Endothelial cell of umbilical vein (primary cell): Measurements from ENCODE around the gene PRKCZ. TPM values are rescaled to one million over a fixed set of nuclear protein-coding genes. Genes with fewer than 3 reads are reported as not detected.

ENCODE experiments used
- BruUV-seq: library from RNA; stranded (reverse); fragments of 400-500 nt; replicated peaks from 2 replicates; lab custom pipeline; 2021; lab: Mats Ljungman, UMichigan
- CTCF ChIA-PET: fragments of 300-600, 350-600 bp; sonication (Branson Sonifier 250); formaldehyde crosslinking; loops from one replicate; lab custom pipeline; 2021; ENCODE audit warnings: antibody characterized with exemption, inconsistent platforms; lab: Charles Lee
- POLR2A ChIA-PET: fragments of 300-600, 350-600 bp; sonication (Branson Sonifier 250); formaldehyde crosslinking; loops from one replicate; lab custom pipeline; 2021; ENCODE audit warnings: antibody characterized with exemption, inconsistent platforms; lab: Charles Lee
- DNase-seq: peaks from one replicate; pipeline ENCODE4 v3.0.0-alpha.2; 2011; ENCODE audit warnings: low read depth, low spot score
- FAIRE-seq: peaks from 2 replicates; lab custom pipeline; 2011; peaks lifted over from hg19 to GRCh38; lab: Jason Lieb, UNC
- H2AFZ ChIP-seq: 2 replicates; pipeline ENCODE4 v1.6.0; 2012; ENCODE audit warnings: low read depth, low read length, control low read depth, inconsistent platforms
- H3K27ac ChIP-seq: 2 replicates; pipeline ENCODE4 v1.5.1; 2011; ENCODE audit warnings: low read depth, mild to moderate bottlenecking, control low read depth, low read length, moderate library complexity; ENCODE audit not compliant: insufficient read depth
- H3K27me3 ChIP-seq, 2 experiments: 2 replicates each; pipeline versions ENCODE4 v1.6.0 to v1.6.1; 2011; ENCODE audit warnings: low read length in 2 of 2, mixed read lengths in 1 of 2; ENCODE audit not compliant: control insufficient read depth in 2 of 2, insufficient read depth in 2 of 2
- H3K36me3 ChIP-seq, 2 experiments: 2 replicates in 1 of 2; 3 replicates in 1 of 2; pipeline ENCODE4 v1.5.1; 2011; ENCODE audit warnings: low read length in 2 of 2, mild to moderate bottlenecking in 1 of 2, moderate library complexity in 1 of 2; ENCODE audit not compliant: control insufficient read depth in 2 of 2, insufficient read depth in 2 of 2; ENCODE audit errors: extremely low read depth in 1 of 2
- H3K4me1 ChIP-seq: 3 replicates; pipeline ENCODE4 v1.5.1; 2011; ENCODE audit warnings: mild to moderate bottlenecking, low read length; ENCODE audit not compliant: control insufficient read depth, insufficient read depth; ENCODE audit errors: extremely low read depth
- H3K4me2 ChIP-seq: 2 replicates; pipeline ENCODE4 v1.6.1; 2011; ENCODE audit warnings: low read length, control low read depth, mixed read lengths; ENCODE audit not compliant: insufficient read depth
- H3K4me3 ChIP-seq, 3 experiments: fragments of 200-600 bp in 1 of 3; sonication (generic), shearing (Covaris generic) in 1 of 3; replicated peaks in 1 of 3; 2 replicates each; pipeline ENCODE4 v1.5.1; 2011 to 2016; ENCODE audit warnings: control low read depth in 3 of 3, low read length in 3 of 3, mild to moderate bottlenecking in 2 of 3, inconsistent platforms in 1 of 3, low read depth in 1 of 3, moderate library complexity in 1 of 3; ENCODE audit not compliant: insufficient read depth in 1 of 3
- H3K79me2 ChIP-seq: 2 replicates; pipeline ENCODE4 v1.6.0; 2012; ENCODE audit warnings: low read length, inconsistent platforms; ENCODE audit not compliant: control insufficient read depth, insufficient read depth
- H3K9ac ChIP-seq: replicated peaks from 2 replicates; pipeline ENCODE3; 2011; ENCODE audit warnings: low read length, control low read depth; ENCODE audit not compliant: insufficient read depth; ENCODE audit errors: extremely low read depth
- H3K9me1 ChIP-seq: replicated peaks from 3 replicates; pipeline ENCODE4 v1.6.0; 2011; ENCODE audit warnings: mild to moderate bottlenecking, low read length; ENCODE audit not compliant: control insufficient read depth, insufficient read depth; ENCODE audit errors: extremely low read depth
- H3K9me3 ChIP-seq: replicated peaks from 2 replicates; pipeline ENCODE4 v1.5.1; 2012; ENCODE audit warnings: low read length, inconsistent platforms; ENCODE audit not compliant: control insufficient read depth, insufficient read depth
- H4K20me1 ChIP-seq: replicated peaks from 2 replicates; pipeline ENCODE3; 2011; ENCODE audit warnings: mild to moderate bottlenecking, low read length; ENCODE audit not compliant: control insufficient read depth, insufficient read depth; ENCODE audit errors: extremely low read depth
- EZH2 ChIP-seq: IDR thresholded peaks from 2 replicates; pipeline ENCODE4 v1.6.1; 2012; ENCODE audit warnings: borderline replicate concordance, low read depth, mild to moderate bottlenecking, moderate library complexity, low read length, inconsistent platforms; ENCODE audit not compliant: severe bottlenecking
- FOS ChIP-seq: IDR thresholded peaks from 2 replicates; pipeline ENCODE4 v1.6.1; 2011; ENCODE audit warnings: mild to moderate bottlenecking, low read length, moderate library complexity, borderline replicate concordance; ENCODE audit not compliant: insufficient read depth
- GATA2 ChIP-seq: IDR thresholded peaks from 2 replicates; pipeline ENCODE4 v1.7.0; 2011; ENCODE audit warnings: low read depth, mild to moderate bottlenecking, moderate library complexity, mixed read lengths, low read length; ENCODE audit not compliant: insufficient read length, insufficient read depth
- JUN ChIP-seq: IDR thresholded peaks from 2 replicates; pipeline ENCODE4 v1.6.1; 2011; ENCODE audit warnings: borderline replicate concordance, low read depth; ENCODE audit not compliant: insufficient read length, insufficient read depth
- MYC ChIP-seq: IDR thresholded peaks from one replicate; pipeline ENCODE4 v1.6.1; 2011; ENCODE audit warnings: mild to moderate bottlenecking, low read depth, low read length
- POLR2A ChIP-seq: IDR thresholded peaks from 2 replicates; pipeline ENCODE4 v1.6.1; 2012; ENCODE audit warnings: low read depth, mild to moderate bottlenecking, control low read depth, low read length
- POLR2AphosphoS5 ChIP-seq: IDR thresholded peaks from 2 replicates; pipeline ENCODE4 v1.6.1; 2012; ENCODE audit warnings: low read depth, mild to moderate bottlenecking, control low read depth, low read length, moderate library complexity; ENCODE audit not compliant: insufficient read depth
- dilution Hi-C: fragments of 300-500 bp; cut with MboI; formaldehyde crosslinking; loops from one replicate; pipeline ENCODE4 v1.15.0; 2019; ENCODE audit warnings: low sequenced_read_pairs; ENCODE audit not compliant: extremely low pct_ligation_motif_present
- intact Hi-C: fragments of 100-400 bp; cut with micrococcal nuclease; formaldehyde crosslinking; loops from one replicate; pipeline ENCODE4 v1.10.0; 2022
- polyA plus RNA-seq, 4 experiments: library from polyadenylated mRNA; depleted of rRNA in 3 of 4; stranded (reverse) in 3 of 4; unstranded in 1 of 4; fragments of >200 nt; gene quantifications; 2 replicates each; pipeline versions ENCODE4 v1.2.1 to v1.2.3, GENCODE V29; 2011 to 2012; ENCODE audit warnings: missing spikeins in 1 of 4
- total RNA-seq: library from RNA; stranded (reverse); gene quantifications from 2 replicates; pipeline ENCODE4 v1.2.3, GENCODE V29; 2021
- TF ChIP-seq, protein P1 (sequence below): IDR thresholded peaks from 2 replicates; pipeline ENCODE4 v1.6.1; 2011; ENCODE audit not compliant: insufficient read depth, insufficient read length
- TF ChIP-seq, protein P2 (sequence below), 2 donors: IDR thresholded peaks; 1 replicate in 1 of 2; 2 replicates in 1 of 2; pipeline ENCODE4 v1.5.1; 2011; ENCODE audit warnings: low read length in 2 of 2, mild to moderate bottlenecking in 2 of 2, moderate library complexity in 2 of 2, control low read depth in 1 of 2, inconsistent platforms in 1 of 2, low read depth in 1 of 2; ENCODE audit not compliant: insufficient read depth in 1 of 2; ENCODE audit errors: extremely low read depth in 1 of 2

PRKCZ gene
- total and polyA plus RNA-seq, 2 donors (not counting 3 experiments of a cell fraction or from before 2014, with no cell fraction given) = 0.22 to 1.7 TPM

DNA sequence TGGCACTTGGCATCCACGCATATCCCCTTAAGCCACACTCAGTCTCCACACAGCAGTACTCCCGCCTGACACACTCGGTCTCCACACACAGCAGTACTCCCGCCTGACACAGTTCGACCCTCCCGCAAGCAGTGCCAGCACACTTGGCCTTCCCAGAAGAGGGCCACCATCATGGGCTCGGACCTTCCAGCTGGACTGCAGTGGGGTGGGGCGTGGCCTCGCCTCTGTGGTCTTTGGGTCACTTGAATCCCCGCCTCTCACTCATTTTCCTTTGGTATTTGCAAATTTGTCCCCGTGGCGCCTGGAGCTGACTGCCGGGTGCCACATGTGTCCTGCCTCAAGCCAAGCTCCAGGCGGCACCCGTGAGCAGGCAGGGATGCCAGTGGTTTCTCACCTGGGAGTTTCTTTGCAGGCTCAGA, 80.7 kb downstream of the PRKCZ start:
- no peak overlapping the region for H3K4me2 ChIP-seq
- FAIRE-seq (no peak), DNase-seq (no peak)
- TF ChIP-seq, protein P1, sequence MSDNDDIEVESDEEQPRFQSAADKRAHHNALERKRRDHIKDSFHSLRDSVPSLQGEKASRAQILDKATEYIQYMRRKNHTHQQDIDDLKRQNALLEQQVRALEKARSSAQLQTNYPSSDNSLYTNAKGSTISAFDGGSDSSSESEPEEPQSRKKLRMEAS = no peak
- TF ChIP-seq POLR2AphosphoS5 (no peak), GATA2 (no peak), FOS (no peak), JUN (no peak), EZH2 (no peak), MYC (no peak), POLR2A (no peak)
- TF ChIP-seq, protein P2, sequence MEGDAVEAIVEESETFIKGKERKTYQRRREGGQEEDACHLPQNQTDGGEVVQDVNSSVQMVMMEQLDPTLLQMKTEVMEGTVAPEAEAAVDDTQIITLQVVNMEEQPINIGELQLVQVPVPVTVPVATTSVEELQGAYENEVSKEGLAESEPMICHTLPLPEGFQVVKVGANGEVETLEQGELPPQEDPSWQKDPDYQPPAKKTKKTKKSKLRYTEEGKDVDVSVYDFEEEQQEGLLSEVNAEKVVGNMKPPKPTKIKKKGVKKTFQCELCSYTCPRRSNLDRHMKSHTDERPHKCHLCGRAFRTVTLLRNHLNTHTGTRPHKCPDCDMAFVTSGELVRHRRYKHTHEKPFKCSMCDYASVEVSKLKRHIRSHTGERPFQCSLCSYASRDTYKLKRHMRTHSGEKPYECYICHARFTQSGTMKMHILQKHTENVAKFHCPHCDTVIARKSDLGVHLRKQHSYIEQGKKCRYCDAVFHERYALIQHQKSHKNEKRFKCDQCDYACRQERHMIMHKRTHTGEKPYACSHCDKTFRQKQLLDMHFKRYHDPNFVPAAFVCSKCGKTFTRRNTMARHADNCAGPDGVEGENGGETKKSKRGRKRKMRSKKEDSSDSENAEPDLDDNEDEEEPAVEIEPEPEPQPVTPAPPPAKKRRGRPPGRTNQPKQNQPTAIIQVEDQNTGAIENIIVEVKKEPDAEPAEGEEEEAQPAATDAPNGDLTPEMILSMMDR (IDR thresholded peaks at IDR 0.05; ENCODE audit: extremely low read depth in 1 of 2, insufficient read depth in 1 of 2, low read depth in 1 of 2, low read length in 2 of 2) = no peak
- dilution Hi-C loops (no loop called here), intact Hi-C loops (loop anchor here (10.0 kb wide), 1 partner anchor 216 kb away; the partner anchor contains the start of genes CALML6 and TMEM52)
- H4K20me1 ChIP-seq = no peaks in the 10 kb centered on the region
- H3K4me3 ChIP-seq = no peak overlapping the region
- ChIA-PET POLR2A (no interaction called here), CTCF (interaction anchor here (2.3 kb wide), 1 partner anchor 44 kb away, joined by 11 read pairs; no protein-coding TSS in a partner anchor)
- no peaks in the 10 kb centered on the region for H3K9me3 ChIP-seq
- H3K9me1 ChIP-seq = no peaks in the 10 kb centered on the region
- no peak overlapping the region for H3K9ac ChIP-seq
- H3K4me1 ChIP-seq = peaks cover 4% of the 10 kb centered on the region
- H3K36me3 ChIP-seq = no peaks in the 10 kb centered on the region
- H3K79me2 ChIP-seq = no peaks in the 10 kb centered on the region
- H3K27ac ChIP-seq = no peak overlapping the region
- no peaks in the 10 kb centered on the region for H3K27me3 ChIP-seq
- BruUV-seq = no TSS peak
- H2AFZ ChIP-seq = no peak overlapping the region
